Measurements from ENCODE around the gene CDC42EP5. TPM values are rescaled to one million over a fixed set of nuclear protein-coding genes. Genes with fewer than 3 reads are reported as not detected.
"Not testable (repeated sequence)": the region's sequence is repeated elsewhere in the genome, so short reads cannot be mapped to it uniquely, and the experiment has no call there.

The CDC42EP5 gene
- total RNA-seq, 1 donor from 2014 or later: 64.2 TPM

DNA sequence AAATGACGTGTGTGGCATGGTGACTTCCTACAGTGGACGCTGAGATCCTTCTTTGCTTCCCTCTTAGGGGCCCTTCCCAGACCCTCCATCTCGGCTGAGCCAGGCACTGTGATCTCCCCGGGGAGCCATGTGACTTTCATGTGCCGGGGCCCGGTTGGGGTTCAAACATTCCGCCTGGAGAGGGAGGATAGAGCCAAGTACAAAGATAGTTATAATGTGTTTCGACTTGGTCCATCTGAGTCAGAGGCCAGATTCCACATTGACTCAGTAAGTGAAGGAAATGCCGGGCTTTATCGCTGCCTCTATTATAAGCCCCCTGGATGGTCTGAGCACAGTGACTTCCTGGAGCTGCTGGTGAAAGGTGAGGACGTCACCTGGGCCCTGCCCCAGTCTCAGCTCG is 34.7 kb upstream of the CDC42EP5 start:
- H3K4me3 Mint-ChIP-seq (ENCODE audit: unreplicated experiment): no peak overlapping the region
- DNase-seq (ENCODE audit: low read depth) (no peak), FAIRE-seq (no peak)
- Histone ChIP-seq H3K4me1 (ENCODE audit: insufficient read depth, low read length) (no peaks in the 10 kb centered on the region), H3K36me3 (ENCODE audit: insufficient read depth, low read length) (no peaks in the 10 kb centered on the region), H3K9ac (ENCODE audit: low read length) (no peak overlapping the region), H2AFZ (ENCODE audit: low read depth, low read length) (no peak overlapping the region), H3K4me2 (ENCODE audit: low read length) (no peak overlapping the region), H3K27me3 (ENCODE audit: insufficient read depth, low read length) (no peaks in the 10 kb centered on the region), H3K9me3 (ENCODE audit: insufficient read depth, low read depth, low read length) (no peaks in the 10 kb centered on the region), H3K27ac (ENCODE audit: low read depth, low read length) (no peak overlapping the region), H3K79me2 (ENCODE audit: insufficient read depth, low read length) (no peaks in the 10 kb centered on the region), H4K20me1 (ENCODE audit: insufficient read depth, low read length) (no peaks in the 10 kb centered on the region), H3K4me3 (ENCODE audit: insufficient read depth, low read depth, low read length) (no peak overlapping the region)
- TF ChIP-seq, protein P1, sequence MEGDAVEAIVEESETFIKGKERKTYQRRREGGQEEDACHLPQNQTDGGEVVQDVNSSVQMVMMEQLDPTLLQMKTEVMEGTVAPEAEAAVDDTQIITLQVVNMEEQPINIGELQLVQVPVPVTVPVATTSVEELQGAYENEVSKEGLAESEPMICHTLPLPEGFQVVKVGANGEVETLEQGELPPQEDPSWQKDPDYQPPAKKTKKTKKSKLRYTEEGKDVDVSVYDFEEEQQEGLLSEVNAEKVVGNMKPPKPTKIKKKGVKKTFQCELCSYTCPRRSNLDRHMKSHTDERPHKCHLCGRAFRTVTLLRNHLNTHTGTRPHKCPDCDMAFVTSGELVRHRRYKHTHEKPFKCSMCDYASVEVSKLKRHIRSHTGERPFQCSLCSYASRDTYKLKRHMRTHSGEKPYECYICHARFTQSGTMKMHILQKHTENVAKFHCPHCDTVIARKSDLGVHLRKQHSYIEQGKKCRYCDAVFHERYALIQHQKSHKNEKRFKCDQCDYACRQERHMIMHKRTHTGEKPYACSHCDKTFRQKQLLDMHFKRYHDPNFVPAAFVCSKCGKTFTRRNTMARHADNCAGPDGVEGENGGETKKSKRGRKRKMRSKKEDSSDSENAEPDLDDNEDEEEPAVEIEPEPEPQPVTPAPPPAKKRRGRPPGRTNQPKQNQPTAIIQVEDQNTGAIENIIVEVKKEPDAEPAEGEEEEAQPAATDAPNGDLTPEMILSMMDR (IDR thresholded peaks at IDR 0.05; ENCODE audit: insufficient read depth, low read depth, low read length): no peak
- no peak for TF ChIP-seq EZH2 (IDR thresholded peaks at IDR 0.05; ENCODE audit: insufficient read depth, low read length)
- no peak overlapping the region for H3K27ac Mint-ChIP-seq (ENCODE audit: unreplicated experiment)
- peaks cover 1% of the 10 kb centered on the region for H3K27me3 Mint-ChIP-seq (ENCODE audit: low read depth, unreplicated experiment)
- no peaks in the 10 kb centered on the region for H3K36me3 Mint-ChIP-seq (ENCODE audit: low read depth, unreplicated experiment)
- peaks cover 17% of the 10 kb centered on the region for H3K9me3 Mint-ChIP-seq (ENCODE audit: unreplicated experiment)
- H3K4me1 Mint-ChIP-seq (ENCODE audit: low read depth, unreplicated experiment): no peaks in the 10 kb centered on the region

DNA sequence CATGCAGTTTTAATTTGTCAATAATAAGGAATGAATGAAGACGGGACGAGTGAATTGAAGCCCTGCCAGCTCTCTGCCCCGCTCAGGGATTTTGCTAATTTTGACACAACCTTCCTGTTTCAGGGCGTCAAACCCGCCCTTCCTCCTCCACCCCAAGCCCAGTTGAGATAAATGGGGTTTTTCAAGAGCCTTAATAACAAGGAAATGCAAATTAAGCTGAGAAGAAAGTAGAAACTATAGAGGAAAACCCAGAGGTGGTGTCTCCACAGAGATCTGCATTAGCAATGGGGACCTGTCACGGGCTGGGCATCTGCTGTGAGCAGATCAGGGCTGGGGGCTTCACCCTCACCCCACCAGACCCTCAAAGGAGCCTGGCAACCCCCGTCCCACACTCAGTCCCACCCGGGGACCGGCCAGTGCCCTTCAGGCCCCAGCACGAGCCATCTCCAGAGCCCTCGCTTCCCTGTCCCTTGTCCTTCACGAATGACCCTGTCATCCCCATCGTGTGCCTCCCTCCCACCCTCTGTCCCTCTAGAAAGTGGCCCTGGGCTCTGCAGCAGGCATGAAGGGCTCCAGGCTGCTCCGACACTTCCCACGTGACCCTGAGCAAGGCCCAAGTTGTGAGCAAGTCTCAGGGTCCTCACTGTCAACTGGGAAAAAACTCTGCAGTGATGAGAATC is 34.1 kb upstream of the CDC42EP5 start:
- H3K4me3 Mint-ChIP-seq (ENCODE audit: unreplicated experiment); H3K27me3 Mint-ChIP-seq (ENCODE audit: low read depth, unreplicated experiment); H3K27ac ChIP-seq (ENCODE audit: low read depth, low read length); H2AFZ ChIP-seq (ENCODE audit: low read depth, low read length); H3K4me1 Mint-ChIP-seq (ENCODE audit: low read depth, unreplicated experiment); H3K4me1 ChIP-seq (ENCODE audit: insufficient read depth, low read length); H3K36me3 ChIP-seq (ENCODE audit: insufficient read depth, low read length); H3K27ac Mint-ChIP-seq (ENCODE audit: unreplicated experiment); H3K79me2 ChIP-seq (ENCODE audit: insufficient read depth, low read length); H3K4me3 ChIP-seq (ENCODE audit: insufficient read depth, low read depth, low read length); FAIRE-seq; H3K9ac ChIP-seq (ENCODE audit: low read length); H4K20me1 ChIP-seq (ENCODE audit: insufficient read depth, low read length); H3K27me3 ChIP-seq (ENCODE audit: insufficient read depth, low read length); H3K9me3 ChIP-seq (ENCODE audit: insufficient read depth, low read depth, low read length); H3K4me2 ChIP-seq (ENCODE audit: low read length); DNase-seq (ENCODE audit: low read depth); H3K36me3 Mint-ChIP-seq (ENCODE audit: low read depth, unreplicated experiment): not testable (repeated sequence)
- H3K9me3 Mint-ChIP-seq (ENCODE audit: unreplicated experiment): peaks cover 12% of the 10 kb centered on the region

DNA sequence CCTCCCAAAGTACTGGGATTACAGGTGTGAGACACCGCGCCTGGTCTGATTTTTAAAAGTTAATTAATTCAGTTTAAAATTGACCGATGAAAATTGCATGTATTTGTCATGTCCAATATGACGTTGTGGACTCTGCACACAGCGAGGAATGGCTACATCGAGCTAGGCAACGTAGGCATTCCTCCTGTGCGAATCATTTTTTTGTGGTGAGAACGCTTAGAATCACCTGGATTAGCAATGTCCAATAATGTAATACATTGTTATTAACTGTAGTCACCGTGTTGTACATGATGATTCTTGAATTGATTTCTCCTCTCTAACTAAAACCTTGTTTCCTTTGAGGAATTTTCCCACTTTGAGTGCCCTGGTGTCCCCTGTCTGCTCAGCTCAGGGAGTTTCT is 33.0 kb upstream of the CDC42EP5 start:
- FAIRE-seq: no peak
- H3K36me3 Mint-ChIP-seq (ENCODE audit: low read depth, unreplicated experiment): no peaks in the 10 kb centered on the region

DNA sequence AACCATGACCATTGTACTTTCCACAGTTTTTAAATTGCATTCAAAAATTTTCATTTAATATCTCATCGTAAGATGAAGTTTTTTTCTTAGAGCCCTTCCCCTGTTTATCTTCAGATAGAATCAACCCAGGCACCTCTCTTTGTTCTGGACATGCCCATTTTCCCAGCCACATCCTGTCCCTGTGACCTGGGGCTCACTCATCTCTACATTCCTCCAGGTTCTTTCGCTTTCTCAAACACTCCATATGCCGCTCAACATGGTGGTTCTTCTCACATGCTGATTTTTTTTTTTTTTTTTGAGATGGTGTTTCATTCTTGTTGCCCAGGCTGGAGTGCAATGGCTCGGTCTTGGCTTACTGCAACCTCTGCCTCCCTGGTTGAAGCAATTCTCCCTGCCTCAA is 32.4 kb upstream of the CDC42EP5 start:
- FAIRE-seq; H3K9me3 ChIP-seq (ENCODE audit: insufficient read depth, low read depth, low read length); H3K9me3 Mint-ChIP-seq (ENCODE audit: unreplicated experiment); H3K4me3 ChIP-seq (ENCODE audit: insufficient read depth, low read depth, low read length); H3K36me3 Mint-ChIP-seq (ENCODE audit: low read depth, unreplicated experiment); H3K4me1 ChIP-seq (ENCODE audit: insufficient read depth, low read length); H3K36me3 ChIP-seq (ENCODE audit: insufficient read depth, low read length); H3K9ac ChIP-seq (ENCODE audit: low read length); H3K4me1 Mint-ChIP-seq (ENCODE audit: low read depth, unreplicated experiment); H3K4me2 ChIP-seq (ENCODE audit: low read length); H4K20me1 ChIP-seq (ENCODE audit: insufficient read depth, low read length); H2AFZ ChIP-seq (ENCODE audit: low read depth, low read length); H3K27ac ChIP-seq (ENCODE audit: low read depth, low read length); H3K27me3 Mint-ChIP-seq (ENCODE audit: low read depth, unreplicated experiment); H3K4me3 Mint-ChIP-seq (ENCODE audit: unreplicated experiment); H3K79me2 ChIP-seq (ENCODE audit: insufficient read depth, low read length); H3K27me3 ChIP-seq (ENCODE audit: insufficient read depth, low read length); DNase-seq (ENCODE audit: low read depth); H3K27ac Mint-ChIP-seq (ENCODE audit: unreplicated experiment): not testable (repeated sequence)

More for the DNA sequence above, 33.0 kb upstream of the CDC42EP5 start:
- Histone ChIP-seq H3K36me3 (ENCODE audit: insufficient read depth, low read length) (no peaks in the 10 kb centered on the region), H3K4me2 (ENCODE audit: low read length) (no peak overlapping the region), H3K9me3 (ENCODE audit: insufficient read depth, low read depth, low read length) (no peaks in the 10 kb centered on the region), H4K20me1 (ENCODE audit: insufficient read depth, low read length) (no peaks in the 10 kb centered on the region), H2AFZ (ENCODE audit: low read depth, low read length) (no peak overlapping the region), H3K4me3 (ENCODE audit: insufficient read depth, low read depth, low read length) (no peak overlapping the region), H3K27ac (ENCODE audit: low read depth, low read length) (no peak overlapping the region), H3K27me3 (ENCODE audit: insufficient read depth, low read length) (no peaks in the 10 kb centered on the region), H3K79me2 (ENCODE audit: insufficient read depth, low read length) (no peaks in the 10 kb centered on the region), H3K4me1 (ENCODE audit: insufficient read depth, low read length) (no peaks in the 10 kb centered on the region), H3K9ac (ENCODE audit: low read length) (no peak overlapping the region)
- peaks cover 1% of the 10 kb centered on the region for H3K27me3 Mint-ChIP-seq (ENCODE audit: low read depth, unreplicated experiment)
- no peak overlapping the region for H3K27ac Mint-ChIP-seq (ENCODE audit: unreplicated experiment)
- TF ChIP-seq EZH2 (IDR thresholded peaks at IDR 0.05; ENCODE audit: insufficient read depth, low read length): no peak
- TF ChIP-seq, protein P1 (IDR thresholded peaks at IDR 0.05; ENCODE audit: insufficient read depth, low read depth, low read length): no peak
- H3K4me1 Mint-ChIP-seq (ENCODE audit: low read depth, unreplicated experiment): no peaks in the 10 kb centered on the region
- DNase-seq (ENCODE audit: low read depth): no peak
- peaks cover 9% of the 10 kb centered on the region for H3K9me3 Mint-ChIP-seq (ENCODE audit: unreplicated experiment)
- no peak overlapping the region for H3K4me3 Mint-ChIP-seq (ENCODE audit: unreplicated experiment)

Measured in astrocyte (in vitro differentiated cells and primary cell).